NT2/D1 (cell line): ENCODE data around the gene PANK1.

ENCODE experiments used
- DNase-seq: peaks from one replicate; pipeline ENCODE4 v3.0.0-alpha.2; 2011; ENCODE audit warnings: low read depth, low spot score
- H3K27me3 ChIP-seq: 2 replicates; pipeline ENCODE4 v1.6.0; 2011; ENCODE audit warnings: mild to moderate bottlenecking; ENCODE audit not compliant: insufficient read length, insufficient read depth
- H3K36me3 ChIP-seq: 2 replicates; pipeline ENCODE4 v1.6.1; 2011; ENCODE audit warnings: mild to moderate bottlenecking, low read length, mixed read lengths; ENCODE audit not compliant: insufficient read depth, insufficient read length
- H3K4me1 ChIP-seq: 2 replicates; pipeline ENCODE4 v1.5.1; 2011; ENCODE audit not compliant: insufficient read depth, insufficient read length
- H3K4me3 ChIP-seq: 2 replicates; pipeline ENCODE4 v1.5.1; 2011; ENCODE audit warnings: low read depth; ENCODE audit not compliant: insufficient read length
- H3K9ac ChIP-seq: 2 replicates; pipeline ENCODE4 v1.6.0; 2011; ENCODE audit warnings: low read depth; ENCODE audit not compliant: insufficient read length
- H3K9me3 ChIP-seq: 2 replicates; pipeline ENCODE4 v1.5.1; 2011; ENCODE audit warnings: mild to moderate bottlenecking, low read length; ENCODE audit not compliant: insufficient read depth
- SUZ12 ChIP-seq: IDR thresholded peaks from 2 replicates; pipeline ENCODE4 v1.6.1; 2011; ENCODE audit not compliant: insufficient read length, insufficient read depth; ENCODE audit errors: extremely low read depth
- YY1 ChIP-seq: IDR thresholded peaks from 2 replicates; pipeline ENCODE4 v1.6.1; 2011; ENCODE audit not compliant: insufficient read length, insufficient read depth
- ZNF274 ChIP-seq: IDR thresholded peaks from 2 replicates; pipeline ENCODE4 v1.6.1; 2011; ENCODE audit warnings: mild to moderate bottlenecking, low read depth, low read length

PANK1 gene

DNA sequence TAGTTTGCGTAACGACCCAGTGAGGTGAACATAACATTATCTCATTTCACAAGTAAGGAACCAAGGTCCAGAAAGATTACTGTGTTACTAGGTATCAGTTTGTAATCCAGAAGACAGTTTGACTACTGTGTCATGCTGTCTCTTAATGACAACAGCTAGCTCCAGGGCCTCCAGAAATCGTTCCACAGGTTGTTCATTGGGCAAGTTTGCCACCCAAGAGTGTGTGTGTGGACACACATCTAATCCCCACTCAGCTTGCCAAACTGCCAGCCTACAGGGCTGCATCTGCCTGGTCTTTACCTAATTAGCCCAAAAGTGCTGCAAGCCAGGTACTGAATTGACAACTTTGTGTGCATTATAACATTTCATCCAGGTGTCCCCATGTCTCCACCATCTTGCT is 81.7 kb downstream of the PANK1 start:
- DNase-seq, result no peak
- H3K4me1 ChIP-seq, result no peaks in the 10 kb centered on the region
- TF ChIP-seq SUZ12, result no peak
- TF ChIP-seq ZNF274, result no peak
- TF ChIP-seq YY1, result no peak
- no peak overlapping the region for H3K4me3 ChIP-seq
- H3K9me3 ChIP-seq, result no peaks in the 10 kb centered on the region
- no peaks in the 10 kb centered on the region for H3K27me3 ChIP-seq
- peak overlapping the region; percentile 54 for H3K9ac ChIP-seq
- no peaks in the 10 kb centered on the region for H3K36me3 ChIP-seq

DNA sequence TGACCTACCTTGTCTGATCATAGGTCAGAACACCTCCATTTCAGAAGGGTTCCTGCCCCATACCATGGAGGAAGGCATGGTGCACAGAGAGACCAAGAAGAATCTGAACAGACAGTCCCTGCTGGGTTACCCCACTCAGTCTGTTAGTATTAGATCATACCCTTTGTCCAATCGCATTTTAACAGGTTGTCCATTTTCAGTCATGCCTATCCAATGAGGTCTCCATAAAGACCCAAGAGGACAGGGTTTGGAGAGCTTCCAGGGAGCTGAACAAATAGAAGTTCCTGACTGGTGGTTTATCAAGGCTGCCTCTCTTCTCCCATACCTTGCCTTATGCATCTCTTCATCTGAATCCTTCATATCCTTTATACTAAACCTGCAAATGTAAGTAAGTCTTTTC is 88.4 kb downstream of the PANK1 start:
- H3K27me3 ChIP-seq, result no peaks in the 10 kb centered on the region
- no peak overlapping the region for H3K9ac ChIP-seq
- H3K4me1 ChIP-seq, result no peaks in the 10 kb centered on the region
- no peaks in the 10 kb centered on the region for H3K36me3 ChIP-seq
- no peak overlapping the region for H3K4me3 ChIP-seq
- no peak for DNase-seq
- TF ChIP-seq YY1, result no peak
- no peak for TF ChIP-seq SUZ12
- no peak for TF ChIP-seq ZNF274
- H3K9me3 ChIP-seq, result no peaks in the 10 kb centered on the region

DNA sequence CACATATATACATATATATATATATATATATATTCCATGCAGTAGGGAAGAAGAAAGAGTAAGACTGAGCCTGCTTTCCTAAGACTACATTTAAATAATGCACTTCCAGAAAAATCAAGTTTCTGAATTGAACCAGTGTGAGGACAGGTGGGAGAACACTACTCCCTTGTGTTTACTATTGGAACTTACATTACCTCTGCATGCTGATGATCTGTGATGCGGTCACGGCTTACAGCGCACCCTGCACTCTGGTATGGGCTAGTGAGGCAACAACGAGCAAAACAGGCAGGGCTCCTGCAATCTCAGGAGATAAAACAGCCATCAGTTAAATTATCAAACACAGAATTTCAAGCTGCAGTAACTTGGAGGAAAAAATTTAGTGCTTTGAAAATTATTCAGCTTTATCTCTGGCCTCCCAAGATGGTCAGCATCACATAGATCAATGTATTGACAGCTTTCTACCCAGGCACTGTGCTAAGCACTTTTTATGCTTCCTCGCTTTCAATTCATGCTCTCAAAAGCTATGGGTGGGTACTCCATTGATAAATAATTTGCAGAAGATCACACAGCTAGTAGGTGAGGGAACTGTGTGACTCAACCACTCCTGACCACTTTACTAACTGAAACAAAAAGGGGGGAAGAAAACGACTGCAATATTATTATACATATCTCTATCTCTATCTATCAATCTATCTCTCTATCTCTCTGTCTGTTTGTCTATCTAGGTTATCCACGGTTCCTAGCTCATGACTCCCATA is 89.2 kb downstream of the PANK1 start:
- Histone ChIP-seq H3K4me3 (no peak overlapping the region), H3K9ac (no peak overlapping the region), H3K27me3 (no peaks in the 10 kb centered on the region), H3K36me3 (no peaks in the 10 kb centered on the region), H3K4me1 (no peaks in the 10 kb centered on the region), H3K9me3 (no peaks in the 10 kb centered on the region)
- TF ChIP-seq SUZ12 (no peak), YY1 (no peak), ZNF274 (no peak)
- DNase-seq, result no peak

DNA sequence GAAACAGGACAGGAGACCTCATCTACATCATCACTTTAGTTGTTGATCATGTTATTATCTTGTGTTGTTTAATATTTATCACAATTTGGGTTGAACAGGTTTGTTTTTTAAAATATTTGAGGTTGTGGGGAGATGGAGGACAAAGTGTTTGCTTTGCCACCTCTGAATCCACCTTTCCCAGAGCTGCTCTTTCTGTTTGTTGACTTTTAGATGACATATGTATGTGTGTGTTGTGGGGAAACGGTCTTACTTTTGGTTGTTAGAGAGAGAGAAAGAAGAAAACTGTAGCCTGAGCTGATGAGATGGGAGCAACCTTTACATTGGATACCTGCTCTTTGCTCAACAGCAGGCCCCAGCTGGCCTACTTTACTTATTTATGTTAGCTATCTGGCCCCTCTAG is 90.6 kb downstream of the PANK1 start:
- Histone ChIP-seq H3K9ac (no peak overlapping the region), H3K9me3 (no peaks in the 10 kb centered on the region), H3K27me3 (no peaks in the 10 kb centered on the region), H3K36me3 (no peaks in the 10 kb centered on the region), H3K4me1 (no peaks in the 10 kb centered on the region), H3K4me3 (no peak overlapping the region)
- DNase-seq, result no peak
- no peak for TF ChIP-seq YY1
- no peak for TF ChIP-seq ZNF274
- TF ChIP-seq SUZ12, result no peak

DNA sequence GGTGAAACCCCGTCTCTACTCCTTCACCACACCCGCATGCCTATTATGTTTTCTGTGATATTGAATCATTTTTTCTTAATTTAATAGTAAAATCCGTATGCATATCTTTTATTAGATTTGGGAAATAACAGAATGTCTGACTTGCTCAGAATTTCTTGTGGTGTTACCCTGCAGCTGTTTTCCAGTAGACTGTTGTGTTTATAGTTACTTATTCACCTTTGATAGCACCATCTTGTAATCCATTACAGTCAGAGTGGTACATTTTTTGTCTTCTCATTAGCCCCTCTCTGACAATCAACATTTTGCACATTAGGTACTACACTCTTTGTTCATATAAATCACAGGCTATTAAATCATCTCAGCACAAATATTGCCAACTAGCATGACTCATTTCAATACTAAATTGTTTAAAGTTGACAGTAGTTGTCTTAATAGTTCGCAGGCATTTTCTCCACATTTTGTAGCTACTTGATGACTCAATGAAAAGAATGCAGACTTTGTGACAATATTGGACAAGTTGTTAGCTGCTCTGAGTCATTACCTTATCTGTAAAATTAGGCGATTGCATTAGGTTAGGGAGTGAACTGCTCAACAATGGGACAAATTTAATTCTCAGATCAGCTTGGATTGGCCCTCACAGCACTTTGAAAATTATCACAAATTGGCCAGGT is 91.8 kb downstream of the PANK1 start:
- no peaks in the 10 kb centered on the region for H3K9me3 ChIP-seq
- TF ChIP-seq YY1 (no peak), SUZ12 (no peak), ZNF274 (no peak)
- no peaks in the 10 kb centered on the region for H3K4me1 ChIP-seq
- no peak overlapping the region for H3K9ac ChIP-seq
- no peaks in the 10 kb centered on the region for H3K36me3 ChIP-seq
- no peak for DNase-seq
- no peaks in the 10 kb centered on the region for H3K27me3 ChIP-seq
- H3K4me3 ChIP-seq, result no peak overlapping the region

DNA sequence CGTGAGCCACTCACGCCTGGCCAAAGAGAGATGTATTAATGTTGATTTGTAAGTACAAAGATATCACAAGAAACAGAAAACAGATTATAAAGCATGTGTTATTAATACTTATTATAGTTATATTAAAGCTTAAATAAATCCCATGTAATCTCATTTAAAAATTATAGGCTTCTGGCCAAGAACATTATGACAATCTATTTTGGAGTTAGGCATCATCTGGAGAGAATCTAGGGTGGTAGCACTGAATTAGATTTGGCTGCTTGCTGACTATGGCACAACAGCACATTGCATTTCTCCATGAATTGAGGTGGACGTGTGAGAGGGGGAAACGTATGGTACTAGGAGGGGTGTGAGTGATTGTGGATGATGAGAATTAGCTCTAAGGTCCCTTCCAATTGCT is 92.8 kb downstream of the PANK1 start:
- no peak for DNase-seq
- H3K27me3 ChIP-seq, result no peaks in the 10 kb centered on the region
- H3K36me3 ChIP-seq, result no peaks in the 10 kb centered on the region
- no peaks in the 10 kb centered on the region for H3K4me1 ChIP-seq
- no peak for TF ChIP-seq ZNF274
- TF ChIP-seq SUZ12, result no peak
- no peak for TF ChIP-seq YY1
- H3K4me3 ChIP-seq, result no peak overlapping the region
- no peak overlapping the region for H3K9ac ChIP-seq
- H3K9me3 ChIP-seq, result no peaks in the 10 kb centered on the region

DNA sequence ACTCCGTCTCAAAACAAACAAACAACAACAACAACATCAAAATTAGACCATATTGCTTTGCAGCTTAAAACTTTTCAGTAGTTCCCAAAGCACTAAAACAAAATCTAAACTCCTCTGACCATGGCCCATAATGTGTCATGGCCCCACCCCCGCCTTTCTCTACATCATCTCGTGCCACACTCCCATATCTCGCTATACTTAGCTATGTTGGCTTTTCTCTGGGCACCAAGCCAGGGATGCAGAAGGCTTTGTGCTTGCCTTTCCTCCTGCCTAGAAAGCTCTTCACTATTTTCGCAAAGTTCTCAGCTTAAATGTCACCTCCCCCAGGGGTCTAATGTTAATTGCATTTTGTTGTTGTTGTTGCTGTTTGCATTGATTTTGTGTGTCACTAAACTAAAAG is 94.5 kb downstream of the PANK1 start:
- H3K27me3 ChIP-seq, result no peaks in the 10 kb centered on the region
- H3K9ac ChIP-seq, result no peak overlapping the region
- no peak for TF ChIP-seq YY1
- no peak for TF ChIP-seq SUZ12
- no peak for TF ChIP-seq ZNF274
- DNase-seq, result no peak
- H3K9me3 ChIP-seq, result no peaks in the 10 kb centered on the region
- H3K4me1 ChIP-seq, result no peaks in the 10 kb centered on the region
- no peaks in the 10 kb centered on the region for H3K36me3 ChIP-seq
- H3K4me3 ChIP-seq, result no peak overlapping the region
